ENCODE measurements around the gene TBC1D1. TPM values are rescaled to one million over a fixed set of nuclear protein-coding genes. Genes with fewer than 3 reads are reported as not detected.

The TBC1D1 gene
- total and polyA plus RNA-seq, 2 donors (not counting 3 experiments of a cell fraction or from before 2014, with no cell fraction given) = 63.5 to 116 TPM

GRCh38 chr4:37953156-37953555, 62.3 kb downstream of the TBC1D1 start:
- Histone ChIP-seq H2AFZ (ENCODE audit: low read depth, low read length) (no peak overlapping the region), H3K27ac (ENCODE audit: insufficient read depth, low read depth, low read length) (no peak overlapping the region), H4K20me1 (replicated peaks; ENCODE audit: control insufficient read depth, extremely low read depth, insufficient read depth, low read length) (no peaks in the 10 kb centered on the region), H3K4me2 (ENCODE audit: insufficient read depth, low read length) (no peak overlapping the region), H3K9me1 (replicated peaks; ENCODE audit: control insufficient read depth, extremely low read depth, insufficient read depth, low read length) (no peaks in the 10 kb centered on the region), H3K4me3 (replicated peaks in 1 of 3; ENCODE audit: insufficient read depth in 1 of 3, low read depth in 1 of 3, low read length in 3 of 3) (no peak overlapping the region), H3K36me3 (ENCODE audit: control insufficient read depth in 2 of 2, extremely low read depth in 1 of 2, insufficient read depth in 2 of 2, low read length in 2 of 2) (no peaks in the 10 kb centered on the region), H3K9me3 (replicated peaks; ENCODE audit: control insufficient read depth, insufficient read depth, low read length) (no peaks in the 10 kb centered on the region), H3K27me3 (ENCODE audit: control insufficient read depth in 2 of 2, insufficient read depth in 2 of 2, low read length in 2 of 2) (no peaks in the 10 kb centered on the region), H3K9ac (replicated peaks; ENCODE audit: extremely low read depth, insufficient read depth, low read length) (no peak overlapping the region), H3K79me2 (ENCODE audit: control insufficient read depth, insufficient read depth, low read length) (no peaks in the 10 kb centered on the region), H3K4me1 (ENCODE audit: control insufficient read depth, extremely low read depth, insufficient read depth, low read length) (peaks cover 4% of the 10 kb centered on the region)
- TF ChIP-seq POLR2A (IDR thresholded peaks at IDR 0.05; ENCODE audit: low read depth, low read length) (no peak), MYC (IDR thresholded peaks at IDR 0.05; ENCODE audit: low read depth, low read length) (no peak), POLR2AphosphoS5 (IDR thresholded peaks at IDR 0.05; ENCODE audit: insufficient read depth, low read depth, low read length) (no peak), JUN (IDR thresholded peaks at IDR 0.05; ENCODE audit: borderline replicate concordance, insufficient read depth, insufficient read length, low read depth) (no peak), FOS (IDR thresholded peaks at IDR 0.05; ENCODE audit: borderline replicate concordance, insufficient read depth, low read length) (no peak), EZH2 (IDR thresholded peaks at IDR 0.05; ENCODE audit: borderline replicate concordance, low read depth, low read length, severe bottlenecking) (no peak), CTCF (IDR thresholded peaks at IDR 0.05; ENCODE audit: extremely low read depth in 1 of 2, insufficient read depth in 1 of 2, low read depth in 1 of 2, low read length in 2 of 2) (no peak), GATA2 (IDR thresholded peaks at IDR 0.05; ENCODE audit: insufficient read depth, insufficient read length, low read depth, low read length) (no peak)
- TF ChIP-seq, protein P1, sequence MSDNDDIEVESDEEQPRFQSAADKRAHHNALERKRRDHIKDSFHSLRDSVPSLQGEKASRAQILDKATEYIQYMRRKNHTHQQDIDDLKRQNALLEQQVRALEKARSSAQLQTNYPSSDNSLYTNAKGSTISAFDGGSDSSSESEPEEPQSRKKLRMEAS (IDR thresholded peaks at IDR 0.05; ENCODE audit: insufficient read depth, insufficient read length) = no peak
- POLR2A ChIA-PET = no interaction called here
- intact Hi-C loops (cut with micrococcal nuclease) = no loop called here
- FAIRE-seq (no peak), DNase-seq (ENCODE audit: low read depth, low spot score) (no peak)
- CTCF ChIA-PET = no interaction called here
- BruUV-seq (replicated peaks) = no TSS peak
- dilution Hi-C loops (cut with MboI; ENCODE audit: extremely low pct_ligation_motif_present, low sequenced_read_pairs) = no loop called here

All from endothelial cell of umbilical vein (primary cell).